Fibroblast of the conjunctiva (primary cell): ENCODE data around the gene NUDT4.
"Not testable (repeated sequence)": the region's sequence is repeated elsewhere in the genome, so short reads cannot be mapped to it uniquely, and the experiment has no call there.

Source experiments
- DNase-seq: peaks from one replicate; pipeline ENCODE4 v3.0.0-alpha.2; 2010; ENCODE audit warnings: low read depth

The NUDT4 gene

GRCh38 chr12:93402333-93403311 is 24.9 kb downstream of the NUDT4 start:
- DNase-seq: no peak

GRCh38 chr12:93403988-93404803 is 26.5 kb downstream of the NUDT4 start:
- DNase-seq: peak; percentile 60

- DNase-seq: no peak
These were observed 27.5 kb downstream of the NUDT4 start for GRCh38 chr12:93404961-93405849.

- no peak for DNase-seq
These were observed 29.6 kb downstream of the NUDT4 start for GRCh38 chr12:93407054-93407962.

- DNase-seq: no peak
These were observed 30.2 kb downstream of the NUDT4 start for GRCh38 chr12:93407963-93408283.

GRCh38 chr12:93408813-93409212 is 31.1 kb downstream of the NUDT4 start:
- DNase-seq: no peak

- not testable (repeated sequence) for DNase-seq
These were observed 31.8 kb downstream of the NUDT4 start for GRCh38 chr12:93409343-93410187.

- DNase-seq: not testable (repeated sequence)
These were observed 33.3 kb downstream of the NUDT4 start for GRCh38 chr12:93411060-93411459.

GRCh38 chr12:93412396-93412795 is 34.7 kb downstream of the NUDT4 start:
- not testable (repeated sequence) for DNase-seq

- no peak for DNase-seq
These were observed 35.3 kb downstream of the NUDT4 start for GRCh38 chr12:93413064-93413463.

- DNase-seq: no peak
These were observed 38.2 kb downstream of the NUDT4 start for GRCh38 chr12:93415723-93416464.

GRCh38 chr12:93417967-93418480 is 40.3 kb downstream of the NUDT4 start:
- no peak for DNase-seq

- DNase-seq: peak; percentile 50
These were observed 41.8 kb downstream of the NUDT4 start for GRCh38 chr12:93419388-93420034.

- DNase-seq: no peak
These were observed 44.3 kb downstream of the NUDT4 start for GRCh38 chr12:93422050-93422449.

- DNase-seq: no peak
These were observed 48.1 kb downstream of the NUDT4 start for GRCh38 chr12:93425736-93426411.

- no peak for DNase-seq
These were observed 48.7 kb downstream of the NUDT4 start for GRCh38 chr12:93426412-93426805.

GRCh38 chr12:93427779-93428564 is 50.2 kb downstream of the NUDT4 start:
- peak; percentile 28 for DNase-seq
